Endothelial cell of umbilical vein (primary cell): ENCODE measurements around the gene PIM1. TPM values are rescaled to one million over a fixed set of nuclear protein-coding genes. Genes with fewer than 3 reads are reported as not detected.

Experiments
- BruUV-seq: library from RNA; stranded (reverse); fragments of 400-500 nt; replicated peaks from 2 replicates; lab custom pipeline; 2021; lab: Mats Ljungman, UMichigan
- CTCF ChIA-PET: fragments of 300-600, 350-600 bp; sonication (Branson Sonifier 250); formaldehyde crosslinking; loops from one replicate; lab custom pipeline; 2021; ENCODE audit warnings: antibody characterized with exemption, inconsistent platforms; lab: Charles Lee
- POLR2A ChIA-PET: fragments of 300-600, 350-600 bp; sonication (Branson Sonifier 250); formaldehyde crosslinking; loops from one replicate; lab custom pipeline; 2021; ENCODE audit warnings: antibody characterized with exemption, inconsistent platforms; lab: Charles Lee
- DNase-seq: peaks from one replicate; pipeline ENCODE4 v3.0.0-alpha.2; 2011; ENCODE audit warnings: low read depth, low spot score
- FAIRE-seq: peaks from 2 replicates; lab custom pipeline; 2011; peaks lifted over from hg19 to GRCh38; lab: Jason Lieb, UNC
- H2AFZ ChIP-seq: 2 replicates; pipeline ENCODE4 v1.6.0; 2012; ENCODE audit warnings: low read depth, low read length, control low read depth, inconsistent platforms
- H3K27ac ChIP-seq: 2 replicates; pipeline ENCODE4 v1.5.1; 2011; ENCODE audit warnings: low read depth, mild to moderate bottlenecking, control low read depth, low read length, moderate library complexity; ENCODE audit not compliant: insufficient read depth
- H3K27me3 ChIP-seq, 2 experiments: 2 replicates each; pipeline versions ENCODE4 v1.6.0 to v1.6.1; 2011; ENCODE audit warnings: low read length in 2 of 2, mixed read lengths in 1 of 2; ENCODE audit not compliant: control insufficient read depth in 2 of 2, insufficient read depth in 2 of 2
- H3K36me3 ChIP-seq, 2 experiments: 2 replicates in 1 of 2; 3 replicates in 1 of 2; pipeline ENCODE4 v1.5.1; 2011; ENCODE audit warnings: low read length in 2 of 2, mild to moderate bottlenecking in 1 of 2, moderate library complexity in 1 of 2; ENCODE audit not compliant: control insufficient read depth in 2 of 2, insufficient read depth in 2 of 2; ENCODE audit errors: extremely low read depth in 1 of 2
- H3K4me1 ChIP-seq: 3 replicates; pipeline ENCODE4 v1.5.1; 2011; ENCODE audit warnings: mild to moderate bottlenecking, low read length; ENCODE audit not compliant: control insufficient read depth, insufficient read depth; ENCODE audit errors: extremely low read depth
- H3K4me2 ChIP-seq: 2 replicates; pipeline ENCODE4 v1.6.1; 2011; ENCODE audit warnings: low read length, control low read depth, mixed read lengths; ENCODE audit not compliant: insufficient read depth
- H3K4me3 ChIP-seq, 3 experiments: fragments of 200-600 bp in 1 of 3; sonication (generic), shearing (Covaris generic) in 1 of 3; replicated peaks in 1 of 3; 2 replicates each; pipeline ENCODE4 v1.5.1; 2011 to 2016; ENCODE audit warnings: control low read depth in 3 of 3, low read length in 3 of 3, mild to moderate bottlenecking in 2 of 3, inconsistent platforms in 1 of 3, low read depth in 1 of 3, moderate library complexity in 1 of 3; ENCODE audit not compliant: insufficient read depth in 1 of 3
- H3K79me2 ChIP-seq: 2 replicates; pipeline ENCODE4 v1.6.0; 2012; ENCODE audit warnings: low read length, inconsistent platforms; ENCODE audit not compliant: control insufficient read depth, insufficient read depth
- H3K9ac ChIP-seq: replicated peaks from 2 replicates; pipeline ENCODE3; 2011; ENCODE audit warnings: low read length, control low read depth; ENCODE audit not compliant: insufficient read depth; ENCODE audit errors: extremely low read depth
- H3K9me1 ChIP-seq: replicated peaks from 3 replicates; pipeline ENCODE4 v1.6.0; 2011; ENCODE audit warnings: mild to moderate bottlenecking, low read length; ENCODE audit not compliant: control insufficient read depth, insufficient read depth; ENCODE audit errors: extremely low read depth
- H3K9me3 ChIP-seq: replicated peaks from 2 replicates; pipeline ENCODE4 v1.5.1; 2012; ENCODE audit warnings: low read length, inconsistent platforms; ENCODE audit not compliant: control insufficient read depth, insufficient read depth
- H4K20me1 ChIP-seq: replicated peaks from 2 replicates; pipeline ENCODE3; 2011; ENCODE audit warnings: mild to moderate bottlenecking, low read length; ENCODE audit not compliant: control insufficient read depth, insufficient read depth; ENCODE audit errors: extremely low read depth
- EZH2 ChIP-seq: IDR thresholded peaks from 2 replicates; pipeline ENCODE4 v1.6.1; 2012; ENCODE audit warnings: borderline replicate concordance, low read depth, mild to moderate bottlenecking, moderate library complexity, low read length, inconsistent platforms; ENCODE audit not compliant: severe bottlenecking
- FOS ChIP-seq: IDR thresholded peaks from 2 replicates; pipeline ENCODE4 v1.6.1; 2011; ENCODE audit warnings: mild to moderate bottlenecking, low read length, moderate library complexity, borderline replicate concordance; ENCODE audit not compliant: insufficient read depth
- GATA2 ChIP-seq: IDR thresholded peaks from 2 replicates; pipeline ENCODE4 v1.7.0; 2011; ENCODE audit warnings: low read depth, mild to moderate bottlenecking, moderate library complexity, mixed read lengths, low read length; ENCODE audit not compliant: insufficient read length, insufficient read depth
- JUN ChIP-seq: IDR thresholded peaks from 2 replicates; pipeline ENCODE4 v1.6.1; 2011; ENCODE audit warnings: borderline replicate concordance, low read depth; ENCODE audit not compliant: insufficient read length, insufficient read depth
- MYC ChIP-seq: IDR thresholded peaks from one replicate; pipeline ENCODE4 v1.6.1; 2011; ENCODE audit warnings: mild to moderate bottlenecking, low read depth, low read length
- POLR2A ChIP-seq: IDR thresholded peaks from 2 replicates; pipeline ENCODE4 v1.6.1; 2012; ENCODE audit warnings: low read depth, mild to moderate bottlenecking, control low read depth, low read length
- POLR2AphosphoS5 ChIP-seq: IDR thresholded peaks from 2 replicates; pipeline ENCODE4 v1.6.1; 2012; ENCODE audit warnings: low read depth, mild to moderate bottlenecking, control low read depth, low read length, moderate library complexity; ENCODE audit not compliant: insufficient read depth
- dilution Hi-C: fragments of 300-500 bp; cut with MboI; formaldehyde crosslinking; loops from one replicate; pipeline ENCODE4 v1.15.0; 2019; ENCODE audit warnings: low sequenced_read_pairs; ENCODE audit not compliant: extremely low pct_ligation_motif_present
- intact Hi-C: fragments of 100-400 bp; cut with micrococcal nuclease; formaldehyde crosslinking; loops from one replicate; pipeline ENCODE4 v1.10.0; 2022
- polyA plus RNA-seq, 4 experiments: library from polyadenylated mRNA; depleted of rRNA in 3 of 4; stranded (reverse) in 3 of 4; unstranded in 1 of 4; fragments of >200 nt; gene quantifications; 2 replicates each; pipeline versions ENCODE4 v1.2.1 to v1.2.3, GENCODE V29; 2011 to 2012; ENCODE audit warnings: missing spikeins in 1 of 4
- total RNA-seq: library from RNA; stranded (reverse); gene quantifications from 2 replicates; pipeline ENCODE4 v1.2.3, GENCODE V29; 2021
- TF ChIP-seq, protein P1 (sequence below), 2 donors: IDR thresholded peaks; 1 replicate in 1 of 2; 2 replicates in 1 of 2; pipeline ENCODE4 v1.5.1; 2011; ENCODE audit warnings: low read length in 2 of 2, mild to moderate bottlenecking in 2 of 2, moderate library complexity in 2 of 2, control low read depth in 1 of 2, inconsistent platforms in 1 of 2, low read depth in 1 of 2; ENCODE audit not compliant: insufficient read depth in 1 of 2; ENCODE audit errors: extremely low read depth in 1 of 2
- TF ChIP-seq, protein P2 (sequence below): IDR thresholded peaks from 2 replicates; pipeline ENCODE4 v1.6.1; 2011; ENCODE audit not compliant: insufficient read depth, insufficient read length

The PIM1 gene
- total and polyA plus RNA-seq, 2 donors (not counting 3 experiments of a cell fraction or from before 2014, with no cell fraction given) = 9.2 to 11.3 TPM

DNA sequence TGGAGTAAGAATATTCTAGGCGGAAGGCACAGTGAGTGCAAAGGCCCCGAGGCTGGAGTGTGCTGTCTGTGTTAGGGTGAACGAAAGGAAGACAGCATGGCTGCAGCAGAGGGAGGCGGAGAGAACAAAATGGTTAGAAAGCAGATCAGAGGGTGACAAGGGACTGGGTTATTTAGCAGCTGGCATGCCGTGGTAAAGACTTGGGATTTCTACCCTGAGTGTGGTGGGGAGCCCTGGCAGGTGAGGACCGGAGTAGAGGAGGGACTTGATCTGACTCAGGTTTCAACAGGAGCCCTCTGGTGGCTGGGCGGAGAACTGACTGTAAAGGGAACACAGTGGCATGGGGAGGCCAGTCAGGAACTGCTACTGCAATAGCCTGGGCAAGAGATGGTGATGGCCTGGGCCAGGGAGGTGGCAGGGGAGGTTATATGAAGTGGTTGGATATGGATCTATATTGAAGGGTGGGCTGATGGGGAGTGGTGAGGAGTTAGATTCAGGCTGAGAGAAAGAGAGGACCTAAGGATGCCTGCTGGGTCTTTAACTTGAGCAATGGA, 38.0 kb downstream of the PIM1 start:
- Histone ChIP-seq H3K27ac (no peak overlapping the region), H2AFZ (no peak overlapping the region), H3K27me3 (peaks cover 20 to 25% of the 10 kb centered on the region in 2 experiments), H3K4me1 (peaks cover 3% of the 10 kb centered on the region), H3K36me3 (no peaks in the 10 kb centered on the region), H3K9me3 (no peaks in the 10 kb centered on the region), H3K4me2 (no peak overlapping the region), H4K20me1 (no peaks in the 10 kb centered on the region), H3K9me1 (no peaks in the 10 kb centered on the region), H3K79me2 (no peaks in the 10 kb centered on the region), H3K4me3 (no peak overlapping the region), H3K9ac (no peak overlapping the region)
- TF ChIP-seq, protein P1, sequence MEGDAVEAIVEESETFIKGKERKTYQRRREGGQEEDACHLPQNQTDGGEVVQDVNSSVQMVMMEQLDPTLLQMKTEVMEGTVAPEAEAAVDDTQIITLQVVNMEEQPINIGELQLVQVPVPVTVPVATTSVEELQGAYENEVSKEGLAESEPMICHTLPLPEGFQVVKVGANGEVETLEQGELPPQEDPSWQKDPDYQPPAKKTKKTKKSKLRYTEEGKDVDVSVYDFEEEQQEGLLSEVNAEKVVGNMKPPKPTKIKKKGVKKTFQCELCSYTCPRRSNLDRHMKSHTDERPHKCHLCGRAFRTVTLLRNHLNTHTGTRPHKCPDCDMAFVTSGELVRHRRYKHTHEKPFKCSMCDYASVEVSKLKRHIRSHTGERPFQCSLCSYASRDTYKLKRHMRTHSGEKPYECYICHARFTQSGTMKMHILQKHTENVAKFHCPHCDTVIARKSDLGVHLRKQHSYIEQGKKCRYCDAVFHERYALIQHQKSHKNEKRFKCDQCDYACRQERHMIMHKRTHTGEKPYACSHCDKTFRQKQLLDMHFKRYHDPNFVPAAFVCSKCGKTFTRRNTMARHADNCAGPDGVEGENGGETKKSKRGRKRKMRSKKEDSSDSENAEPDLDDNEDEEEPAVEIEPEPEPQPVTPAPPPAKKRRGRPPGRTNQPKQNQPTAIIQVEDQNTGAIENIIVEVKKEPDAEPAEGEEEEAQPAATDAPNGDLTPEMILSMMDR (IDR thresholded peaks at IDR 0.05; ENCODE audit: extremely low read depth in 1 of 2, insufficient read depth in 1 of 2, low read depth in 1 of 2, low read length in 2 of 2) = peak; percentile 72 to 84
- no peak for TF ChIP-seq GATA2
- FAIRE-seq (peak; percentile 95), DNase-seq (peak; percentile 83)
- intact Hi-C loops (loop anchor here (1.0 kb wide), 1 partner anchor 179 kb away; no protein-coding TSS in a partner anchor), dilution Hi-C loops (no loop called here)
- BruUV-seq = no TSS peak
- ChIA-PET CTCF (interaction anchor here (1.0 to 12.5 kb wide), 9 partner anchors 12 to 201 kb away, joined by 3 to 330 read pairs (median 4); partner anchors contain the start of gene PIM1), POLR2A (no interaction called here)

DNA sequence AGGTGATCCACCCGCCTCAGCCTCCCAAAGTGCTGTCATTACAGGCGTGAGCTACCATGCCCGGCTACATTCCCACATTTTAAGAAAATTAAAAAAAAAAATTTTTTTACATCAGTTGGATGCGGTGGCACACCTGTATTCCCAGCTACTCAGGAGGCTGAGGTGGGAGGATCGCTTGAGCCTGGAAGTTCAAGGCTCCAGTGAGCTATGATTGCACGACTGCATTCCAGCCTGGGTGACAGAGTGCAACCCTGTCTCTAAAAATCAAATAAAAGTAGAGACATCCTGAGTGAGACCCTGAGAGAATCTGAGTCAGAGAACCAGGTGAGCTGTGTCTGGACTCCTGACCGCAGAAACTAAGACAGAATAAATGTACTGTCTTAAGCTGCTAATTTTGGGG, 38.8 kb downstream of the PIM1 start:
- POLR2A ChIA-PET = interaction anchor here (0.6 to 0.8 kb wide), 3 partner anchors 49 to 358 kb away, joined by 3 read pairs; partner anchors contain the start of gene TBC1D22B

More for the DNA sequence above, 38.8 kb downstream of the PIM1 start:
- Histone ChIP-seq H4K20me1 (no peaks in the 10 kb centered on the region), H3K27ac (no peak overlapping the region), H3K9me1 (no peaks in the 10 kb centered on the region), H3K79me2 (no peaks in the 10 kb centered on the region), H3K9me3 (no peaks in the 10 kb centered on the region), H3K4me3 (no peak overlapping the region), H3K4me2 (no peak overlapping the region), H3K9ac (no peak overlapping the region), H3K27me3 (peaks cover 20 to 23% of the 10 kb centered on the region in 2 experiments), H3K36me3 (no peaks in the 10 kb centered on the region), H3K4me1 (no peaks in the 10 kb centered on the region), H2AFZ (no peak overlapping the region)
- intact Hi-C loops (loop anchor here (1.0 kb wide), 1 partner anchor 179 kb away; no protein-coding TSS in a partner anchor), dilution Hi-C loops (no loop called here)
- no peak for FAIRE-seq
- TF ChIP-seq POLR2A (no peak), FOS (no peak), POLR2AphosphoS5 (no peak), MYC (no peak), EZH2 (no peak), JUN (no peak), GATA2 (no peak)
- TF ChIP-seq, protein P2, sequence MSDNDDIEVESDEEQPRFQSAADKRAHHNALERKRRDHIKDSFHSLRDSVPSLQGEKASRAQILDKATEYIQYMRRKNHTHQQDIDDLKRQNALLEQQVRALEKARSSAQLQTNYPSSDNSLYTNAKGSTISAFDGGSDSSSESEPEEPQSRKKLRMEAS = no peak
- TF ChIP-seq, protein P1 (IDR thresholded peaks at IDR 0.05; ENCODE audit: extremely low read depth in 1 of 2, insufficient read depth in 1 of 2, low read depth in 1 of 2, low read length in 2 of 2) = no peak
- CTCF ChIA-PET = interaction anchor here (0.6 to 12.5 kb wide), 12 partner anchors 12 to 323 kb away, joined by 3 to 330 read pairs (median 4); partner anchors contain the start of genes C6orf89 and PIM1
- no TSS peak for BruUV-seq
- DNase-seq = no peak
